Measurements from ENCODE around the gene KLHL22.

The KLHL22 gene

DNA sequence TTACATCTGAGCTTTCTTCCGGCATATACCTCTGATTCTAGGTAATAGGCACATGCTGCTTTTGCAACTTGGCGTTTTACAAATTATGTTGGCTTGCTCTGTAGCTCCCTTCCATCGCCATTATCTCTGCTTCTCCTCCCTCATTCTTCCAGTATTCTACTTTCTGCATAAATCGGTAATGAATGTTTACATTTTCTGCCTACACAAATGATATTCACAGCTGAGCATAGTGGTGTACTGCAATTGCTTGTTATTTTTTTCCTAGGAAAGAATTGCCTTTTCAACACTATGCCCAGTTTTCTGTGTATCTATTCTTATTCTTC lies 30.7 kb upstream of the KLHL22 start:
- Histone ChIP-seq H3K36me3 (ENCODE audit: control insufficient read depth in 1 of 2, insufficient read depth in 2 of 2, low read length in 2 of 2) (peaks cover 16 to 23% of the 10 kb centered on the region in 2 experiments), H3K9me3 (ENCODE audit: insufficient read depth, low read depth, low read length) (no peaks in the 10 kb centered on the region), H3K4me3 (ENCODE audit: low read depth, low read length) (no peak overlapping the region), H3K14ac (ENCODE audit: low read length) (no peak overlapping the region), H2BK120ac (ENCODE audit: insufficient read depth, low read length, poor library complexity) (no peak overlapping the region), H3K23ac (ENCODE audit: low read length) (no peak overlapping the region), H3K4me1 (ENCODE audit: control insufficient read depth in 1 of 2, insufficient read depth in 2 of 2, low read length in 2 of 2) (peaks cover 18 to 21% of the 10 kb centered on the region in 2 experiments), H2AFZ (ENCODE audit: insufficient read depth, low read length, poor library complexity) (no peak overlapping the region), H3K27me3 (ENCODE audit: insufficient read depth, low read length) (no peaks in the 10 kb centered on the region), H3K79me2 (ENCODE audit: control insufficient read depth, insufficient read depth, low read length, poor library complexity) (peaks cover 17% of the 10 kb centered on the region), H2AK5ac (ENCODE audit: low read length) (no peak overlapping the region), H4K8ac (ENCODE audit: low read depth, low read length) (no peak overlapping the region), H2BK5ac (ENCODE audit: low read depth, low read length, poor library complexity) (no peak overlapping the region), H3K9ac (ENCODE audit: low read length) (no peak overlapping the region), H3K4me2 (ENCODE audit: low read length) (no peak overlapping the region), H3K27ac (ENCODE audit: low read depth, low read length) (peak overlapping the region; percentile 50), H4K12ac (ENCODE audit: low read depth, low read length) (no peak overlapping the region), H3K4ac (ENCODE audit: low read depth, low read length) (no peak overlapping the region), H3K18ac (ENCODE audit: low read length) (no peak overlapping the region), H4K91ac (ENCODE audit: low read depth, low read length) (no peak overlapping the region), H3K79me1 (ENCODE audit: low read length) (peaks cover 7% of the 10 kb centered on the region), H2BK12ac (ENCODE audit: low read length) (no peak overlapping the region)
- WGBS (ENCODE audit: extremely low coverage, insufficient coverage, insufficient read length): no CpG with 5 or more reads among the region's 4 CpGs
- DNase-seq: no peak

DNA sequence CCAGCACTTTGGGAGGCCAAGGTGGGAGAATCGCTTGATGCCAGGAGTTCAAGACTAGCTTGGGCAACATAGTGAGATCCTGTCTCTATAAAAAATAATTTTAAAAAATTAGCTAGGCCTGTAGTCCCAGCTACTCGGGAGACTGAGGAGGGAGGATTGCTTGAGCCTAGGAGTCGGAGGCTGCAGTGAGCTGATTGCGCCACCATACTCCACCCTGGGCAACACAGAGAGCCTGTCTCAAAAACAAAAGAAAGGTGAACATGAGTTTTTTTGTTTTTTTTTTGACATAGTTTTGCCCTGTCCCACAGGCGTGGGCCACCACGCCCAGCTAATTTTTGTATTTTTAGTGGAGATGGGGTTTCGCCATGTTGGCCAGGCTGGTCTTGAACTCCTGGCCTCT lies 29.5 kb upstream of the KLHL22 start:
- H2BK120ac ChIP-seq (ENCODE audit: insufficient read depth, low read length, poor library complexity): no peak overlapping the region
- no peak overlapping the region for H3K4me3 ChIP-seq (ENCODE audit: low read depth, low read length)
- H4K12ac ChIP-seq (ENCODE audit: low read depth, low read length): no peak overlapping the region
- no peak overlapping the region for H3K14ac ChIP-seq (ENCODE audit: low read length)
- H2BK5ac ChIP-seq (ENCODE audit: low read depth, low read length, poor library complexity): no peak overlapping the region
- no peak overlapping the region for H3K9ac ChIP-seq (ENCODE audit: low read length)
- no peak overlapping the region for H3K23ac ChIP-seq (ENCODE audit: low read length)
- no peak overlapping the region for H2BK12ac ChIP-seq (ENCODE audit: low read length)
- no peak overlapping the region for H3K27ac ChIP-seq (ENCODE audit: low read depth, low read length)
- no peak overlapping the region for H3K4me2 ChIP-seq (ENCODE audit: low read length)
- DNase-seq: no peak
- H3K79me1 ChIP-seq (ENCODE audit: low read length): peaks cover 4% of the 10 kb centered on the region
- no peaks in the 10 kb centered on the region for H3K27me3 ChIP-seq (ENCODE audit: insufficient read depth, low read length)
- no peak overlapping the region for H4K91ac ChIP-seq (ENCODE audit: low read depth, low read length)
- H2AFZ ChIP-seq (ENCODE audit: insufficient read depth, low read length, poor library complexity): no peak overlapping the region
- peaks cover 24 to 30% of the 10 kb centered on the region in 2 experiments for H3K36me3 ChIP-seq (ENCODE audit: control insufficient read depth in 1 of 2, insufficient read depth in 2 of 2, low read length in 2 of 2)
- H3K4me1 ChIP-seq (ENCODE audit: control insufficient read depth in 1 of 2, insufficient read depth in 2 of 2, low read length in 2 of 2): peaks cover 6 to 10% of the 10 kb centered on the region in 2 experiments
- H3K79me2 ChIP-seq (ENCODE audit: control insufficient read depth, insufficient read depth, low read length, poor library complexity): peaks cover 17% of the 10 kb centered on the region
- WGBS (ENCODE audit: extremely low coverage, insufficient coverage, insufficient read length): no CpG with 5 or more reads among the region's 7 CpGs
- no peak overlapping the region for H2AK5ac ChIP-seq (ENCODE audit: low read length)
- no peak overlapping the region for H4K8ac ChIP-seq (ENCODE audit: low read depth, low read length)
- H3K4ac ChIP-seq (ENCODE audit: low read depth, low read length): no peak overlapping the region
- H3K9me3 ChIP-seq (ENCODE audit: insufficient read depth, low read depth, low read length): no peaks in the 10 kb centered on the region
- no peak overlapping the region for H3K18ac ChIP-seq (ENCODE audit: low read length)

DNA sequence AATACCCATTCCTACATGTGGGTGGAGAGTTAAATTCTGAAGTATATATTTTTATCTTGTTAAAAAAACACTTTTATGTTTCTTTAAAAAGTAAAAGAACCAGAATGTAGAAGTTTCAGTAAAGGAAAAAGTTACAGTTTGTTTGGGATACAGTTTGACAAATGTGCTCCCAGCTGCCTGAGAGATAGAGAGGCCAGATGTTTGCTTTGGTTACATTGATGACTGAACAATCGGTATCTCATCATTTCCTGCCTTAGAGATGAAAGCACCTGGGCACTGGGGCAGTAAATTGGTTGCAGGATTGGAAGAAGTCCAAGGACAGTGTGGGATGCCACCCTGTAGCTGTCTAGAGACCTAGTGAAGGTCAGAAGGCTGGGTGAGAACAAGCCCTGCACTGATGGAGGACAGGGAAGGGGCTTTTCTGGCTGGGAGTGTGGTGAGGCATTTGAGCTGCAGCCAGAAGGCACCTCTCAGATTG lies 28.4 kb upstream of the KLHL22 start:
- Histone ChIP-seq H3K9me3 (ENCODE audit: insufficient read depth, low read depth, low read length) (no peaks in the 10 kb centered on the region), H3K27ac (ENCODE audit: low read depth, low read length) (no peak overlapping the region), H3K14ac (ENCODE audit: low read length) (no peak overlapping the region), H3K36me3 (ENCODE audit: control insufficient read depth in 1 of 2, insufficient read depth in 2 of 2, low read length in 2 of 2) (peaks cover 33% of the 10 kb centered on the region in 2 experiments), H2AFZ (ENCODE audit: insufficient read depth, low read length, poor library complexity) (no peak overlapping the region), H3K4ac (ENCODE audit: low read depth, low read length) (peak overlapping the region; percentile 3), H3K18ac (ENCODE audit: low read length) (no peak overlapping the region), H4K12ac (ENCODE audit: low read depth, low read length) (no peak overlapping the region), H2BK5ac (ENCODE audit: low read depth, low read length, poor library complexity) (no peak overlapping the region), H4K91ac (ENCODE audit: low read depth, low read length) (no peak overlapping the region), H2AK5ac (ENCODE audit: low read length) (no peak overlapping the region), H3K27me3 (ENCODE audit: insufficient read depth, low read length) (no peaks in the 10 kb centered on the region), H4K8ac (ENCODE audit: low read depth, low read length) (no peak overlapping the region), H3K79me2 (ENCODE audit: control insufficient read depth, insufficient read depth, low read length, poor library complexity) (peaks cover 17% of the 10 kb centered on the region), H3K4me1 (ENCODE audit: control insufficient read depth in 1 of 2, insufficient read depth in 2 of 2, low read length in 2 of 2) (peaks cover 5 to 8% of the 10 kb centered on the region in 2 experiments), H3K9ac (ENCODE audit: low read length) (no peak overlapping the region), H2BK120ac (ENCODE audit: insufficient read depth, low read length, poor library complexity) (no peak overlapping the region), H3K79me1 (ENCODE audit: low read length) (peaks cover 4% of the 10 kb centered on the region), H2BK12ac (ENCODE audit: low read length) (no peak overlapping the region), H3K4me2 (ENCODE audit: low read length) (no peak overlapping the region), H3K23ac (ENCODE audit: low read length) (no peak overlapping the region), H3K4me3 (ENCODE audit: low read depth, low read length) (no peak overlapping the region)
- no peak for DNase-seq
- whole genome bisulfite sequencing (ENCODE audit: extremely low coverage, insufficient coverage, insufficient read length): no CpG with 5 or more reads among the region's 1 CpG

DNA sequence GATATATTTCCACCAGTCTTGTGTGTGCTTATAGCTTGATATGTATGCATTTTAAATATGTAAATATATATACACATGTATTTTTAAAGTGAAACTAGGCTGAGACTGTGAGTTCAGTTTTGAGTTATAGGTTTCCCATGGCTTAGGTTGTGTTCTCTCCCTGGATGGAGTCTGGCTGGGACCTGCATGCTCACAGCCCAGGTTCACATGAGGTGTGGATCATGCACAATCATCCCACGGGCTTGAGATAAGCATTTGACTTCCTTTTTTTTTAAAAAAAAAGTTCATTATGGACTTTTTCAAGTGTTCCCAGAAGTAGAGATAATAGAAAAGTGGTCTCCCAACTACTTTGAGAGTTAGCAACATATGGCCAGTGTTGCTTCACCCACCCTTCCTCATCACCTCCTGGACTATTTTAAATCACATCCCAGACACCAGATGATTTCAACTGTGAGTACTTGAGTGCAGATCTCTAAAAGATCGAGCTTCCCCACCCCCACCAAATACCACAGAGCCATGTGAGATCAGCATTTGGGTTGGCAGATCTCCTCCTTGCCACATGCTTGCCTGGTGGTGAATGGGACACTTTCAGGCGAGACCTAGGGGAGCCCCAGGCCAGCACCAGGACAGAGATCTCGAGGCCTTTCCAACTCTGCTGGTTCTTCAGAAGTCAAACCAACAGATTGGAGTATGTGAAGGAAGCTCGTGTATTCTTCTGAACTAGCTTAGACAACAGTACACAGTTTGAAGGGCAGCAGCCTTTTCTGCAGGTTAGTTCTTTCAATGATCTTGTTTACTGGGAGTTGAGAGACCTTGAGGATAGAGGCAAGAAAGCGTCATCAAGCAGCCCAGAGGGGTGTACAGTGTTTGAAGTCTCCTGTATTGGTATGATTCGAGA lies 27.7 kb upstream of the KLHL22 start:
- no peak overlapping the region for H4K12ac ChIP-seq (ENCODE audit: low read depth, low read length)
- H3K4ac ChIP-seq (ENCODE audit: low read depth, low read length): peak overlapping the region; percentile 66
- no peak overlapping the region for H3K18ac ChIP-seq (ENCODE audit: low read length)
- no peak overlapping the region for H4K91ac ChIP-seq (ENCODE audit: low read depth, low read length)
- H3K36me3 ChIP-seq (ENCODE audit: control insufficient read depth in 1 of 2, insufficient read depth in 2 of 2, low read length in 2 of 2): peaks cover 31% of the 10 kb centered on the region in 2 experiments
- H4K8ac ChIP-seq (ENCODE audit: low read depth, low read length): no peak overlapping the region
- H3K9ac ChIP-seq (ENCODE audit: low read length): no peak overlapping the region
- no peak overlapping the region for H2AFZ ChIP-seq (ENCODE audit: insufficient read depth, low read length, poor library complexity)
- H3K4me1 ChIP-seq (ENCODE audit: control insufficient read depth in 1 of 2, insufficient read depth in 2 of 2, low read length in 2 of 2): peaks cover 5% of the 10 kb centered on the region in 2 experiments
- no peak overlapping the region for H2AK5ac ChIP-seq (ENCODE audit: low read length)
- H2BK120ac ChIP-seq (ENCODE audit: insufficient read depth, low read length, poor library complexity): no peak overlapping the region
- no peak overlapping the region for H2BK5ac ChIP-seq (ENCODE audit: low read depth, low read length, poor library complexity)
- WGBS (ENCODE audit: extremely low coverage, insufficient coverage, insufficient read length): no CpG with 5 or more reads among the region's 7 CpGs
- no peak overlapping the region for H3K4me3 ChIP-seq (ENCODE audit: low read depth, low read length)
- no peak overlapping the region for H2BK12ac ChIP-seq (ENCODE audit: low read length)
- H3K27ac ChIP-seq (ENCODE audit: low read depth, low read length): no peak overlapping the region
- no peak for DNase-seq
- no peak overlapping the region for H3K14ac ChIP-seq (ENCODE audit: low read length)
- no peak overlapping the region for H3K4me2 ChIP-seq (ENCODE audit: low read length)
- peaks cover 4% of the 10 kb centered on the region for H3K79me1 ChIP-seq (ENCODE audit: low read length)
- peaks cover 14% of the 10 kb centered on the region for H3K79me2 ChIP-seq (ENCODE audit: control insufficient read depth, insufficient read depth, low read length, poor library complexity)
- H3K23ac ChIP-seq (ENCODE audit: low read length): no peak overlapping the region
- H3K9me3 ChIP-seq (ENCODE audit: insufficient read depth, low read depth, low read length): no peaks in the 10 kb centered on the region
- no peaks in the 10 kb centered on the region for H3K27me3 ChIP-seq (ENCODE audit: insufficient read depth, low read length)

Measured in trophoblast cell (in vitro differentiated cells and primary cell).